MM.1S (cell line): ENCODE data around the gene TTLL10.

Source experiments
- EZH2 ChIP-seq: fragments of 300-600 bp; sonication (generic); optimal IDR thresholded peaks from 2 replicates; pipeline ENCODE3; 2017; ENCODE audit warnings: low read depth, mild to moderate bottlenecking, antibody characterized with exemption, low read length, mixed read lengths
- EZH2phosphoT487 ChIP-seq: fragments of 300-600 bp; sonication (generic); IDR thresholded peaks from 2 replicates; pipeline ENCODE4 v1.6.1; 2018; ENCODE audit warnings: antibody characterized with exemption, low read length
- TF ChIP-seq, protein P1 (sequence below): fragments of 300-600 bp; sonication (generic); IDR thresholded peaks from 2 replicates; pipeline ENCODE4 v1.5.1; 2016; ENCODE audit warnings: antibody characterized with exemption, low read length, mixed read lengths

DNA sequence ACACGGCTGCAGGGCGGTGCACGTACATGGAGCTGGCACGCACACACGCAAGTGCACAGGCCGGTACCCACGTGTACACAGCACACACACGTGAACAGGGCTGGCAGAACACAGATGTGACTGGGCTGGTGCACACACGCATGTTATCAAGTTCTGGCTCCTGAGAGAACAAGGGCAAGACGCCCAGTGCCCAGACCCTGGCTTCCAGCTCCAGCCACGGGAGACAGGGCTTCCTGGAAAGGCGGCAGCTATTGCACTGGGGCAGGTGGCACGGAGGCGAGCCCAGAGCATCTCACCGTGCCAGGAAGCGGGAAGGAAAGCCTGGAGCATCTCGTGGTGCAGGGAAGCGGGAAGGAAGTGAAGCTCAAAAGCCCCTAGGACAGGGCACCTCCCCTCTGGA is 52.2 kb downstream of the TTLL10 start:
- TF ChIP-seq EZH2 (no peak), EZH2phosphoT487 (no peak)
- TF ChIP-seq, protein P1, sequence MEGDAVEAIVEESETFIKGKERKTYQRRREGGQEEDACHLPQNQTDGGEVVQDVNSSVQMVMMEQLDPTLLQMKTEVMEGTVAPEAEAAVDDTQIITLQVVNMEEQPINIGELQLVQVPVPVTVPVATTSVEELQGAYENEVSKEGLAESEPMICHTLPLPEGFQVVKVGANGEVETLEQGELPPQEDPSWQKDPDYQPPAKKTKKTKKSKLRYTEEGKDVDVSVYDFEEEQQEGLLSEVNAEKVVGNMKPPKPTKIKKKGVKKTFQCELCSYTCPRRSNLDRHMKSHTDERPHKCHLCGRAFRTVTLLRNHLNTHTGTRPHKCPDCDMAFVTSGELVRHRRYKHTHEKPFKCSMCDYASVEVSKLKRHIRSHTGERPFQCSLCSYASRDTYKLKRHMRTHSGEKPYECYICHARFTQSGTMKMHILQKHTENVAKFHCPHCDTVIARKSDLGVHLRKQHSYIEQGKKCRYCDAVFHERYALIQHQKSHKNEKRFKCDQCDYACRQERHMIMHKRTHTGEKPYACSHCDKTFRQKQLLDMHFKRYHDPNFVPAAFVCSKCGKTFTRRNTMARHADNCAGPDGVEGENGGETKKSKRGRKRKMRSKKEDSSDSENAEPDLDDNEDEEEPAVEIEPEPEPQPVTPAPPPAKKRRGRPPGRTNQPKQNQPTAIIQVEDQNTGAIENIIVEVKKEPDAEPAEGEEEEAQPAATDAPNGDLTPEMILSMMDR, result no peak
